ENCODE measurements around the gene TEX50. TPM values are rescaled to one million over a fixed set of nuclear protein-coding genes. Genes with fewer than 3 reads are reported as not detected.
"Not testable (repeated sequence)": the region's sequence is repeated elsewhere in the genome, so short reads cannot be mapped to it uniquely, and the experiment has no call there.

The TEX50 gene
- polyA plus RNA-seq (2013, experiment 1 of 2) = not detected
- polyA plus RNA-seq (2013, experiment 2 of 2) = not detected

- H3K4me3 ChIP-seq (ENCODE audit: extremely low read depth, insufficient read depth, low read length, poor library complexity, severe bottlenecking) = no peak within 1 kb of the TSS
- no CpG with 5 or more reads among the region's 1 CpG for WGBS, 2 experiments (ENCODE audit: insufficient coverage in 2 of 2)
Observed at GRCh38 chr1:173635116-173635515, at the start of gene TEX50. Gene TEX50 (plus strand): TSS chr1:173635338. CDS start chr1:173635522, 184 bp downstream.

GRCh38 chr1:173590557-173590956 lies 44.6 kb upstream of the TEX50 start:
- Histone ChIP-seq H3K4me3 (ENCODE audit: extremely low read depth, insufficient read depth, low read length, poor library complexity, severe bottlenecking) (no peak overlapping the region), H3K4me1 (ENCODE audit: control insufficient read depth, insufficient read depth, low read length, poor library complexity, severe bottlenecking) (no peaks in the 10 kb centered on the region), H3K36me3 (ENCODE audit: control insufficient read depth, insufficient read depth, low read length) (no peaks in the 10 kb centered on the region), H3K9me3 (ENCODE audit: control insufficient read depth, low read length) (peaks cover 5% of the 10 kb centered on the region), H3K27ac (ENCODE audit: low read depth, low read length, severe bottlenecking) (no peak overlapping the region)
- 80% methylated on average over 1 of the region's 1 CpG; no CpG with 5 or more reads in 1 of the 2 experiments for WGBS, 2 experiments (ENCODE audit: insufficient coverage in 2 of 2)

More at GRCh38 chr1:173635116-173635515, at the start of gene TEX50:
- no peaks in the 10 kb centered on the region for H3K36me3 ChIP-seq (ENCODE audit: control insufficient read depth, insufficient read depth, low read length)
- H3K4me1 ChIP-seq (ENCODE audit: control insufficient read depth, insufficient read depth, low read length, poor library complexity, severe bottlenecking) = no peaks in the 10 kb centered on the region
- H3K9me3 ChIP-seq (ENCODE audit: control insufficient read depth, low read length) = peaks cover 11% of the 10 kb centered on the region
- H3K27ac ChIP-seq (ENCODE audit: low read depth, low read length, severe bottlenecking) = no peak within 1 kb of the TSS

- not testable (repeated sequence) for H3K27ac ChIP-seq (ENCODE audit: low read depth, low read length, severe bottlenecking); H3K4me1 ChIP-seq (ENCODE audit: control insufficient read depth, insufficient read depth, low read length, poor library complexity, severe bottlenecking); H3K9me3 ChIP-seq (ENCODE audit: control insufficient read depth, low read length); H3K4me3 ChIP-seq (ENCODE audit: extremely low read depth, insufficient read depth, low read length, poor library complexity, severe bottlenecking); H3K36me3 ChIP-seq (ENCODE audit: control insufficient read depth, insufficient read depth, low read length)
- 100% methylated on average over 1 of the region's 5 CpGs for WGBS, 2 experiments (ENCODE audit: insufficient coverage in 2 of 2)
Observed at GRCh38 chr1:173591138-173591537, 44.0 kb upstream of the TEX50 start.

GRCh38 chr1:173596097-173596825 lies 38.9 kb upstream of the TEX50 start:
- Histone ChIP-seq H3K4me1 (ENCODE audit: control insufficient read depth, insufficient read depth, low read length, poor library complexity, severe bottlenecking) (no peaks in the 10 kb centered on the region), H3K4me3 (ENCODE audit: extremely low read depth, insufficient read depth, low read length, poor library complexity, severe bottlenecking) (no peak overlapping the region), H3K9me3 (ENCODE audit: control insufficient read depth, low read length) (peaks cover 5% of the 10 kb centered on the region), H3K27ac (ENCODE audit: low read depth, low read length, severe bottlenecking) (no peak overlapping the region), H3K36me3 (ENCODE audit: control insufficient read depth, insufficient read depth, low read length) (no peaks in the 10 kb centered on the region)
- no CpG with 5 or more reads among the region's 3 CpGs for WGBS, 2 experiments (ENCODE audit: insufficient coverage in 2 of 2)

- WGBS, 2 experiments (ENCODE audit: insufficient coverage in 2 of 2) = no CpG with 5 or more reads among the region's 2 CpGs
- no peak overlapping the region for H3K27ac ChIP-seq (ENCODE audit: low read depth, low read length, severe bottlenecking)
- H3K36me3 ChIP-seq (ENCODE audit: control insufficient read depth, insufficient read depth, low read length) = no peaks in the 10 kb centered on the region
- H3K4me1 ChIP-seq (ENCODE audit: control insufficient read depth, insufficient read depth, low read length, poor library complexity, severe bottlenecking) = no peaks in the 10 kb centered on the region
- no peak overlapping the region for H3K4me3 ChIP-seq (ENCODE audit: extremely low read depth, insufficient read depth, low read length, poor library complexity, severe bottlenecking)
- H3K9me3 ChIP-seq (ENCODE audit: control insufficient read depth, low read length) = no peaks in the 10 kb centered on the region
Observed at GRCh38 chr1:173601588-173601987, 33.5 kb upstream of the TEX50 start.

GRCh38 chr1:173603056-173603591 lies 32.0 kb upstream of the TEX50 start, which contains the start of gene SLC9C2:
Gene SLC9C2 (minus strand): TSS chr1:173603072. CDS start chr1:173601776, 1,296 bp downstream.
- H3K9me3 ChIP-seq (ENCODE audit: control insufficient read depth, low read length) = no peaks in the 10 kb centered on the region
- no peak within 1 kb of the TSS for H3K27ac ChIP-seq (ENCODE audit: low read depth, low read length, severe bottlenecking)
- no peak within 1 kb of the TSS for H3K4me3 ChIP-seq (ENCODE audit: extremely low read depth, insufficient read depth, low read length, poor library complexity, severe bottlenecking)
- no peaks in the 10 kb centered on the region for H3K36me3 ChIP-seq (ENCODE audit: control insufficient read depth, insufficient read depth, low read length)
- H3K4me1 ChIP-seq (ENCODE audit: control insufficient read depth, insufficient read depth, low read length, poor library complexity, severe bottlenecking) = no peaks in the 10 kb centered on the region
- 86 to 89% methylated on average over 4 of the region's 5 CpGs for whole genome bisulfite sequencing, 2 experiments (ENCODE audit: insufficient coverage in 2 of 2)

- no peak overlapping the region for H3K27ac ChIP-seq (ENCODE audit: low read depth, low read length, severe bottlenecking)
- no peaks in the 10 kb centered on the region for H3K4me1 ChIP-seq (ENCODE audit: control insufficient read depth, insufficient read depth, low read length, poor library complexity, severe bottlenecking)
- H3K9me3 ChIP-seq (ENCODE audit: control insufficient read depth, low read length) = no peaks in the 10 kb centered on the region
- no peaks in the 10 kb centered on the region for H3K36me3 ChIP-seq (ENCODE audit: control insufficient read depth, insufficient read depth, low read length)
- 83 to 100% methylated on average over 1 to 2 of the region's 4 CpGs for WGBS, 2 experiments (ENCODE audit: insufficient coverage in 2 of 2)
- H3K4me3 ChIP-seq (ENCODE audit: extremely low read depth, insufficient read depth, low read length, poor library complexity, severe bottlenecking) = no peak overlapping the region
Observed at GRCh38 chr1:173608503-173609216, 26.5 kb upstream of the TEX50 start.

GRCh38 chr1:173613086-173613485 lies 22.1 kb upstream of the TEX50 start:
- not testable (repeated sequence) for H3K4me1 ChIP-seq (ENCODE audit: control insufficient read depth, insufficient read depth, low read length, poor library complexity, severe bottlenecking); H3K9me3 ChIP-seq (ENCODE audit: control insufficient read depth, low read length); H3K4me3 ChIP-seq (ENCODE audit: extremely low read depth, insufficient read depth, low read length, poor library complexity, severe bottlenecking); H3K27ac ChIP-seq (ENCODE audit: low read depth, low read length, severe bottlenecking); H3K36me3 ChIP-seq (ENCODE audit: control insufficient read depth, insufficient read depth, low read length)
- 76 to 97% methylated on average over 5 to 23 of the region's 32 CpGs for WGBS, 2 experiments (ENCODE audit: insufficient coverage in 2 of 2)

- Histone ChIP-seq H3K27ac (ENCODE audit: low read depth, low read length, severe bottlenecking) (no peak overlapping the region), H3K4me3 (ENCODE audit: extremely low read depth, insufficient read depth, low read length, poor library complexity, severe bottlenecking) (no peak overlapping the region), H3K36me3 (ENCODE audit: control insufficient read depth, insufficient read depth, low read length) (no peaks in the 10 kb centered on the region), H3K4me1 (ENCODE audit: control insufficient read depth, insufficient read depth, low read length, poor library complexity, severe bottlenecking) (no peaks in the 10 kb centered on the region), H3K9me3 (ENCODE audit: control insufficient read depth, low read length) (no peaks in the 10 kb centered on the region)
- WGBS, 2 experiments (ENCODE audit: insufficient coverage in 2 of 2) = 100% methylated on average over 2 of the region's 4 CpGs; no CpG with 5 or more reads in 1 of the 2 experiments
Observed at GRCh38 chr1:173616859-173617258, 18.3 kb upstream of the TEX50 start.

- Histone ChIP-seq H3K36me3 (ENCODE audit: control insufficient read depth, insufficient read depth, low read length) (no peaks in the 10 kb centered on the region), H3K9me3 (ENCODE audit: control insufficient read depth, low read length) (no peaks in the 10 kb centered on the region), H3K4me1 (ENCODE audit: control insufficient read depth, insufficient read depth, low read length, poor library complexity, severe bottlenecking) (no peaks in the 10 kb centered on the region), H3K27ac (ENCODE audit: low read depth, low read length, severe bottlenecking) (no peak overlapping the region), H3K4me3 (ENCODE audit: extremely low read depth, insufficient read depth, low read length, poor library complexity, severe bottlenecking) (no peak overlapping the region)
Observed at GRCh38 chr1:173627269-173627668, 7.9 kb upstream of the TEX50 start.
